Left lung (tissue), 10 donors: ENCODE data around the gene IGFBP4. TPM values are rescaled to one million over a fixed set of nuclear protein-coding genes. Genes with fewer than 3 reads are reported as not detected.

Experiments used
- ATAC-seq: fragments of 200-7000 bp; cut with Tn5 transposase; one replicate; pipeline ENCODE4 v1.9.1; 2020; ENCODE audit warnings: moderate library complexity
- DNase-seq, 4 donors: peaks; one replicate each; pipeline ENCODE4 v3.0.0-alpha.2; 2013 to 2020
- H3K27ac ChIP-seq, 2 donors: fragments of 200-600 bp; sonication (generic) in 1 of 2; one replicate each; pipeline versions ENCODE4 v1.5.0 to v1.8.0; 2020 to 2021
- H3K27me3 ChIP-seq, 2 donors: fragments of 200-600 bp; sonication (generic) in 1 of 2; one replicate each; pipeline versions ENCODE4 v1.5.0 to v1.8.0; 2020 to 2021
- H3K36me3 ChIP-seq, 2 donors: fragments of 200-600 bp; sonication (generic) in 1 of 2; one replicate each; pipeline versions ENCODE4 v1.5.0 to v1.8.0; 2020 to 2021
- H3K4me1 ChIP-seq, 2 donors: fragments of 200-600 bp; one replicate each; pipeline ENCODE4 v1.8.0; 2021
- H3K4me3 ChIP-seq, 2 donors: fragments of 200-600 bp; sonication (generic) in 1 of 2; one replicate each; pipeline versions ENCODE4 v1.5.0 to v1.8.0; 2020 to 2021; ENCODE audit warnings: mild to moderate bottlenecking in 1 of 2
- H3K9me3 ChIP-seq, 2 donors: fragments of 200-600 bp; sonication (generic) in 1 of 2; one replicate each; pipeline versions ENCODE4 v1.5.0 to v1.8.0; 2020 to 2021
- CTCF ChIP-seq, 2 donors: fragments of 200-600 bp; sonication (generic) in 1 of 2; IDR thresholded peaks; one replicate each; pipeline versions ENCODE4 v1.5.0 to v1.8.0; 2021; ENCODE audit warnings: antibody characterized with exemption in 2 of 2
- intact Hi-C, 2 donors: fragments of 100-400 bp; cut with DNase I; formaldehyde crosslinking; loops; one replicate each; pipeline versions ENCODE4 v1.11.2 to v1.14.2; 2022
- polyA plus RNA-seq, 6 donors: library from polyadenylated mRNA; unstranded; fragments of 120-200 nt; gene quantifications; one replicate each; pipeline ENCODE4 v1.2.1, GENCODE V29; 2013; ENCODE audit not compliant: insufficient read length in 6 of 6
- total RNA-seq, 2 donors: library from RNA; stranded (reverse); fragmentation: NEBNext Ultra II Directional; extraction: Animal tissue kit (Norgen Biotek cat#: 25700); gene quantifications; one replicate each; pipeline ENCODE4 v1.2.1, GENCODE V29; 2021
- donor health status: DM: no; HTN: yes; CAD: no.
- donor health status: DM: no; HTN: no; CAD: no.

IGFBP4 gene
- total and polyA plus RNA-seq, 8 donors = 207 to 407 (median 240) TPM

- intact Hi-C loops = no loop called here
- TF ChIP-seq CTCF (IDR thresholded peaks at IDR 0.05) = no peak
- H3K27me3 ChIP-seq = no peaks in the 10 kb centered on the region
These were observed 27.9 kb downstream of the IGFBP4 start for GRCh38 chr17:40470932-40471828.

GRCh38 chr17:40471846-40472732 is 28.8 kb downstream of the IGFBP4 start:
- intact Hi-C loops = no loop called here
- DNase-seq = no peak

More at GRCh38 chr17:40470932-40471828, 27.9 kb downstream of the IGFBP4 start:
- DNase-seq = peak in 1 of 4 donors; percentile 49
- peaks cover 3 to 6% of the 10 kb centered on the region in 2 donors for H3K4me1 ChIP-seq
- ATAC-seq = peak; percentile 39
- H3K27ac ChIP-seq = no peak overlapping the region
- H3K9me3 ChIP-seq = no peaks in the 10 kb centered on the region
- H3K36me3 ChIP-seq = no peaks in the 10 kb centered on the region
- H3K4me3 ChIP-seq = no peak overlapping the region

GRCh38 chr17:40472733-40473452 is 29.6 kb downstream of the IGFBP4 start:
- Histone ChIP-seq H3K4me3 (no peak overlapping the region), H3K9me3 (no peaks in the 10 kb centered on the region), H3K27me3 (no peaks in the 10 kb centered on the region), H3K36me3 (no peaks in the 10 kb centered on the region), H3K27ac (no peak overlapping the region), H3K4me1 (peaks cover 3 to 6% of the 10 kb centered on the region in 2 donors)
- no peak for ATAC-seq
- intact Hi-C loops = no loop called here
- no peak for DNase-seq
- no peak for TF ChIP-seq CTCF (IDR thresholded peaks at IDR 0.05)

More at GRCh38 chr17:40471846-40472732, 28.8 kb downstream of the IGFBP4 start:
- ATAC-seq = no peak
- Histone ChIP-seq H3K36me3 (no peaks in the 10 kb centered on the region), H3K9me3 (no peaks in the 10 kb centered on the region), H3K4me1 (peaks cover 3 to 6% of the 10 kb centered on the region in 2 donors), H3K4me3 (no peak overlapping the region), H3K27me3 (no peaks in the 10 kb centered on the region), H3K27ac (no peak overlapping the region)
- no peak for TF ChIP-seq CTCF (IDR thresholded peaks at IDR 0.05)

GRCh38 chr17:40473573-40474365 is 30.5 kb downstream of the IGFBP4 start:
- no peak for TF ChIP-seq CTCF (IDR thresholded peaks at IDR 0.05)
- Histone ChIP-seq H3K36me3 (no peaks in the 10 kb centered on the region), H3K27me3 (no peaks in the 10 kb centered on the region), H3K9me3 (no peaks in the 10 kb centered on the region), H3K27ac (no peak overlapping the region), H3K4me1 (peaks cover 3 to 6% of the 10 kb centered on the region in 2 donors), H3K4me3 (no peak overlapping the region)
- ATAC-seq = peak; percentile 67
- peak in 1 of 4 donors; percentile 52 for DNase-seq
- intact Hi-C loops = no loop called here
